ENCODE data around the gene KCNB1. TPM values are rescaled to one million over a fixed set of nuclear protein-coding genes. Genes with fewer than 3 reads are reported as not detected.

The KCNB1 gene
- total RNA-seq, 1 experiment from 2014 or later: 0.68 TPM

DNA sequence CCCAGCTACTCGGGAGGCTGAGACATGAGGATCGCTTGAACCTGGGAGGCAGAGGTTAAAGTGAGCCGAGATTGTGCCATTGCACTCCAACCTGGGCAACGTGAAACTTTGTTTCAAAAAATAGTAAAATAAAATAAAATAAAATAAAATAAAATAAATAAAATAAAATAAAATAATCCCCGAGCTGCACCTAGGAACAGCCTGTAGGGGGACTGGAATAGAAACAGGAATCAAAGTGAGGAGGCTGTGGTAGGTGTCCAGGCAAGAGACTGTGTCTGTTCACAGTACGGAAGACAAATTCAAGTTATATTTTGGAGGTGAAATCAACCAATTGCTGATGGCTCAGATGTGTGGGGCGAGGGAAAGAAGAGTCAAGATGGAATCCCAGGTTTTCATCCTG is 86.2 kb downstream of the KCNB1 start:
- no CpG with 5 or more reads among the region's 7 CpGs for WGBS (ENCODE audit: extremely low coverage, insufficient read length, low lambda C conversion rate)
- no peak overlapping the region for H2BK5ac ChIP-seq (ENCODE audit: insufficient read length, low read length)
- H3K18ac ChIP-seq (ENCODE audit: insufficient read length, low read depth, low read length): no peak overlapping the region
- H3K14ac ChIP-seq (ENCODE audit: insufficient read depth, low read length): no peak overlapping the region
- H3K9ac ChIP-seq (ENCODE audit: extremely low read depth, insufficient read length, low read length): no peak overlapping the region
- Mint-ChIP-seq H3K9me3 (no peaks in the 10 kb centered on the region), H3K36me3 (ENCODE audit: insufficient read depth in 1 of 3, low read depth in 3 of 3) (no peaks in the 10 kb centered on the region), H3K27ac (peak overlapping the region in 1 of 3 experiments; percentile 15; a peak in 1 of 7 replicates), H3K4me1 (peaks cover 3 to 7% of the 10 kb centered on the region in 2 experiments; a peak in 3 of 4 replicates), H3K27me3 (ENCODE audit: low read depth) (peaks cover 6% of the 10 kb centered on the region), H3K4me3 (no peak overlapping the region)
- H3K4ac ChIP-seq (ENCODE audit: low read depth, low read length): no peak overlapping the region
- H3K56ac ChIP-seq (ENCODE audit: insufficient read length, low read depth, low read length): no peak overlapping the region
- no peak overlapping the region for H2BK120ac ChIP-seq (ENCODE audit: low read depth, low read length, poor library complexity, severe bottlenecking)
- H4K91ac ChIP-seq (ENCODE audit: insufficient read length, low read depth, low read length): no peak overlapping the region
- H3K79me2 ChIP-seq (ENCODE audit: insufficient read depth, low read length): no peaks in the 10 kb centered on the region
- no peak overlapping the region for H4K8ac ChIP-seq (replicated peaks; ENCODE audit: insufficient read length, low read depth, low read length)
- no peak overlapping the region for H2BK12ac ChIP-seq (ENCODE audit: insufficient read length, low read depth, low read length)
- TF ChIP-seq, protein P1, sequence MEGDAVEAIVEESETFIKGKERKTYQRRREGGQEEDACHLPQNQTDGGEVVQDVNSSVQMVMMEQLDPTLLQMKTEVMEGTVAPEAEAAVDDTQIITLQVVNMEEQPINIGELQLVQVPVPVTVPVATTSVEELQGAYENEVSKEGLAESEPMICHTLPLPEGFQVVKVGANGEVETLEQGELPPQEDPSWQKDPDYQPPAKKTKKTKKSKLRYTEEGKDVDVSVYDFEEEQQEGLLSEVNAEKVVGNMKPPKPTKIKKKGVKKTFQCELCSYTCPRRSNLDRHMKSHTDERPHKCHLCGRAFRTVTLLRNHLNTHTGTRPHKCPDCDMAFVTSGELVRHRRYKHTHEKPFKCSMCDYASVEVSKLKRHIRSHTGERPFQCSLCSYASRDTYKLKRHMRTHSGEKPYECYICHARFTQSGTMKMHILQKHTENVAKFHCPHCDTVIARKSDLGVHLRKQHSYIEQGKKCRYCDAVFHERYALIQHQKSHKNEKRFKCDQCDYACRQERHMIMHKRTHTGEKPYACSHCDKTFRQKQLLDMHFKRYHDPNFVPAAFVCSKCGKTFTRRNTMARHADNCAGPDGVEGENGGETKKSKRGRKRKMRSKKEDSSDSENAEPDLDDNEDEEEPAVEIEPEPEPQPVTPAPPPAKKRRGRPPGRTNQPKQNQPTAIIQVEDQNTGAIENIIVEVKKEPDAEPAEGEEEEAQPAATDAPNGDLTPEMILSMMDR (conservative IDR thresholded peaks at IDR 0.05): peak; percentile 47; the same call in 2 of the 3 replicates
- no peak overlapping the region for H3K4me2 ChIP-seq (ENCODE audit: insufficient read depth, insufficient read length, low read length)
- H2BK15ac ChIP-seq (ENCODE audit: low read depth, low read length): no peak overlapping the region
- no peak overlapping the region for H3K27ac ChIP-seq (ENCODE audit: insufficient read length, low read depth, low read length)
- no peak overlapping the region for H4K5ac ChIP-seq (ENCODE audit: insufficient read length, low read depth, low read length)
- H4K20me1 ChIP-seq (ENCODE audit: control insufficient read depth, insufficient read depth, insufficient read length): no peaks in the 10 kb centered on the region
- H3K23ac ChIP-seq (ENCODE audit: insufficient read length, low read depth, low read length): no peak overlapping the region
- no peaks in the 10 kb centered on the region for H3K9me3 ChIP-seq (ENCODE audit: control insufficient read depth, low read depth, low read length)
- no peak overlapping the region for H2BK20ac ChIP-seq (ENCODE audit: low read depth, low read length, poor library complexity, severe bottlenecking)
- H2AFZ ChIP-seq (ENCODE audit: low read length): no peak overlapping the region
- H3K27me3 ChIP-seq (ENCODE audit: insufficient read depth, low read length): no peaks in the 10 kb centered on the region
- H3T11ph ChIP-seq (ENCODE audit: low read length): no peak overlapping the region
- H3K23me2 ChIP-seq (ENCODE audit: insufficient read length, low read depth, low read length, poor library complexity, severe bottlenecking): no peaks in the 10 kb centered on the region
- no peak overlapping the region for H2AK5ac ChIP-seq (ENCODE audit: insufficient read length, low read length)
- no peaks in the 10 kb centered on the region for H3K79me1 ChIP-seq (ENCODE audit: insufficient read depth, low read depth, low read length, poor library complexity, severe bottlenecking)
- H3K4me1 ChIP-seq (ENCODE audit: insufficient read depth, low read length): no peaks in the 10 kb centered on the region
- no peak for DNase-seq

Measured in H9 (cell line).